Pulmonary artery endothelial cell (primary cell): ENCODE measurements around the gene CAMSAP2. TPM values are rescaled to one million over a fixed set of nuclear protein-coding genes. Genes with fewer than 3 reads are reported as not detected.

ENCODE experiments used
- DNase-seq: peaks from one replicate; pipeline ENCODE4 v3.0.0-alpha.2; 2011; ENCODE audit warnings: low read depth, low spot score
- total RNA-seq: library from RNA; depleted of rRNA; stranded (reverse); fragments of >200 nt; gene quantifications from 2 replicates; pipeline ENCODE4 v1.2.3, GENCODE V29; 2014

CAMSAP2 gene
- total RNA-seq, 1 donor from 2014 or later = 26.1 TPM

DNA sequence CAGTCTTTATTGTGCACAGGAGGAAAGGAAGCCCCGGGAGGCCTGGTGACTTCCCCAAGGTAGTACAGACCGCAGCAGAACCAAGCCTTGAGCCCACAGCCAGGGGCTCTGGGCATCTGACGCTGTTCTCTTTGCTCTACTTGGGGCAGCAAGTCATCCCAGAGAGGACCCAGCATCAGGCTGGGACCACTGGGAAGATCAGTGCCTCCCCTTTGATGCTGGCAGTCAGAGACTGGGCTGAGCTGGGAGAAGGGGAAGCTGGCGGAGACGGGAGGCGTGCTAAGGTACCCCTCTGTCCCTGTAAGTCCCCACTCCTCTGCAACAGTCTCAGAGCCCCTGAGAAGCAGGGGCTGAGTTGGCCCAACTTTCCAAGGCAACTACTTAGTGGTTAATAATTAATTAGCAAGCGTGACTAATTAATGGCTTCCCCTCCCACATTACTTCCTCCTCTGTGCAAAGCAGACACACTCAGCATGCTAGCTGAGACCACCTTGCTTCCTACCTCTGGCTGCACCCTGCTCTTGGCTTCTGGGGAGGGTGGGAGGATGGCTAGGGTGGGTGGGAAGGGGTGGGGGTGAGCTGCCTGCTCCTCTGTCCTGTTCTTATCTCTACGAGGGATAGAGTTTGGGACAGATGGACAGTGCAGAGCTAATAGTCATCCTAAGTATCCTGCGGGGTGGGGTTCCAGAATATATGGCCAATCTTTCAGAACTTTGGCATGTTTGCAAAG is 157.3 kb downstream of the CAMSAP2 start:
- no peak for DNase-seq

DNA sequence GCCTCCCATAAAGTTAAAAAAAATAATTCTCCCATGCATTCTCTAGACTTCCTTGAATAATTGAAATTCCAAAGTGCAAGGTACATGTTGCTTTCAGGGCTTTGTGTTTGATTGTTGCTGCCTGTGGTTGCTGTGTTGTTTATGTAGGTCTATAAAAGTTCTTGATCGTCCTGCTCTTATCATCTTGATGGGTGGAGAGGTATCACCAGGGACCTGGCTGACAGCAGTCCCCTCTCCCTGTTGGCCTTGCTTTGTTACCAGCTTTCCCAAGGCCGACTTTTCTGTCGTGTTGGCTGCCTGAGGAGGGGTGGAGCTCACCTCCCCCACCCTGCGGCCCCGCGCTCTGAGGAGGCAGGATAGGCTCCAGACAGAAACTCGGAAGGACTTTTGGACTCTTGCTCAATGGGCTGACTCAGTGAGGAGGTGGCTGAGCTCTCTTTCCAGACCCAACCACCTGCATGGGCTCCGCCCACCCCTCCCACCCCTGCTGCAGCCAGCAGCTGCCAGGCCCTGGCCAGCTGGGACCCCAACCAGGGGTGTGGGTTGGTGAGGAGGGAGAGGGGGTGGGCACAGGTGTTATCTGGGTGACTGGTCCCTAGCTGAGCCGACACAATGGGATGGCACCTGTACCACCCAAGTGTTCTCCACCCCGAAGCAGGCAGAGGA is 158.0 kb downstream of the CAMSAP2 start:
- no peak for DNase-seq

DNA sequence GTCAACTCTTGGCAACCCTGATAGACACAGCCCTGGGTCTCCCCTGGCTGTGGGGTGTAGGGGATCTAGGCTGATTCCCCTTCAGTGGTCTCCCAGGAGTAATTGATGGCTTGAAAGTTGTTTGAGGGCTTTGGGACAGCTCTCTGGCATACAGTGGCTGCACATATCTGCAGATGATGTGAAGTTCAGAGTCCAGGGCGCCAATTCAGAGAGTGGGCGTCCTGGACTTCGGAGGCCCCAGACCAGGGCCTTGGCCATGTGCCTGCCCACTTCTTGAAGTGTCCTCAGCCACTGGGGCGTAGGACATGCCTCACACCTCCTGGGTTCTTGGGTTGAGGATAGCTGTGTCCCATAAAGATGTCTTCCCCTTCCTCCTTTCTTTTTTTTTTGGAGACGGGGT is 158.6 kb downstream of the CAMSAP2 start:
- no peak for DNase-seq

GRCh38 chr1:200899015-200899386 is 160.3 kb downstream of the CAMSAP2 start:
- no peak for DNase-seq

GRCh38 chr1:200899451-200899915 is 160.8 kb downstream of the CAMSAP2 start:
- no peak for DNase-seq

GRCh38 chr1:200899954-200900867 is 161.5 kb downstream of the CAMSAP2 start:
- DNase-seq = no peak

DNA sequence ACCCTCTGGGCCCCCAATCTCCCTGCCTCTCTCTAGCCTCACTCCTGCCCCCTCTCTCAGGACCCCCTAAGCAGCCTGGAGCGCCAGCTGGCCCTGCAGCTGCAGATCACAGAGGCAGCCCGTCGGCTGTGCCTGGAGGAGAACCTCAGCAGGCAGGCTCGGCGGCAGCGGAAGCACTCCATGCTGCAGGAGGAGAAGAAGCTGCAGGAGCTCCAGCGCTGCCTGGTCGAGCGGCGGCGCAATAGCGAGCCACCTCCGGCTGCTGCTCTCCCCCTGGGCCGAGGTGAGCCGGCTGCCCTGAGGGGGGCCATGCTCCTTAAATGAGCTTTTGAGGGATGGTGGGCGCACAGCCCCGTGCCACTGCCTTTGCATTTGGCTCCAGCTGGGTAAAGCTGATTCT is 162.2 kb downstream of the CAMSAP2 start:
- no peak for DNase-seq

- no peak for DNase-seq
Observed at GRCh38 chr1:200901350-200901749, 162.7 kb downstream of the CAMSAP2 start.

- no peak for DNase-seq
Observed at GRCh38 chr1:200901796-200902444, 163.2 kb downstream of the CAMSAP2 start.

DNA sequence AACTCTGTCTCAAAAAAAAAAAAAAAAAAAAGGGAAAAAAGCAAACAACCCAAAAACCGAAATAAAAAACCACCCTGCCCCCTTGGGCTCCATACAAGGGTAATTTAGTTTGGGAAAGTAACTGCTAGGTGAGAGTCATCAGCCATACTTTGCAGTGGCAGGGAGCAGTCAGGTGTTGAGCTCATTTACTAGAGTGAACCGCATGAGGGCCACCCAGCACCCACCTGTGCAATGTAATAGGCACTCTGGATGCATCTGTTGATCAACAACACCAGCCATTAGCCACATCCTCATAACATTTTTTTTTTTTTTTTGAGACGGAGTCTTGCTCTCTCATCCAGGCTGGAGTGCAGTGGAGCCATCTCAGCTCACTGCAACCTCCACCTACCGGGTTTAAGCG is 165.1 kb downstream of the CAMSAP2 start:
- DNase-seq = no peak

DNA sequence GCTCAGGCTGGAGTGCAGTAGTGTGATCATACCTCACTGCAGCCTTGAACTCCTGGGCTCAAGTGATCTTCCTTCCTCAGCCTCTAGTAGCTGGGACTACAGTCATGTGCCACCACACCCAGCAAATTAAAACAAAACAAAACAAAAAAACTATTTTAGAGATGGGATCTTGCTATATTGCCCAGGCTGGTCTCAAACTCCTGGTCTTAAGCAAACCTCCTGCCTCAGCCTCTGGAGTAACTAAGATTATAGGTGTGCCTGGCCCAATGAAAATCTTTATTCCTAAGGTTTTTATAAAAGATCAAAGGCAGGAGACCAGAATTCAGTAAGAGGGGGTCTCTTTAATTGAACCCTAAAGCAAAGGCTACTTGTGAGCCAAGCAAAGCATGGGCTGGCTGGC is 166.1 kb downstream of the CAMSAP2 start:
- no peak for DNase-seq

DNA sequence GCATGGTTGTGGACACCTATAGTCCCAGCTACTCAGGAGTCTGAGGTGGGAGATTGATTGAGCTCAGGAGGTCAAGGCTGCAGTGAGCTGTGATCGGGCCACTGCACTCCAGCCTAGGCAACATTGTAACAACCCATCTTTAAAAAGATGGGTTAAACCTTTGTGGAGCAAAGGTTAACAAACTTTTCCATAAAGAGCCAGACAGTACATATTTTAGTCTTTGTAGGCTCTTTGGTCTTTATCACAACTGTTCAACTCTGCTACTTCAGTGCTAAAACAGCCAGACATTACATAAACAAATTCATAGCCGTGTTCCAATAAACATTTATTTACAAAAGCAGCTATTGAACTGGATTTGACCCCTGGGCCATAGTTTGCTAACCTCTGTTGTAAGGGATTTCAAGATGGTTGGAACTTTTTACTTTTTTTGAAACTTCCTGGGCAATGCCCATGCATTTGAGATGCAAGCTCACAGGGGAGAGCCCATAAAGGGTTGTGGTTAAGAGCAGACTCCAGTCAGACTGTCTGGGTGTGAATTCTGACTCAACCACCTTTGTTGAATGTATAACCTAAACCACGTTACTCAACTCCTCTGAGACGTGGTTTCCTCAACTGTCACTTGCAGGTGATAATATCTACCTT is 166.8 kb downstream of the CAMSAP2 start:
- no peak for DNase-seq

DNA sequence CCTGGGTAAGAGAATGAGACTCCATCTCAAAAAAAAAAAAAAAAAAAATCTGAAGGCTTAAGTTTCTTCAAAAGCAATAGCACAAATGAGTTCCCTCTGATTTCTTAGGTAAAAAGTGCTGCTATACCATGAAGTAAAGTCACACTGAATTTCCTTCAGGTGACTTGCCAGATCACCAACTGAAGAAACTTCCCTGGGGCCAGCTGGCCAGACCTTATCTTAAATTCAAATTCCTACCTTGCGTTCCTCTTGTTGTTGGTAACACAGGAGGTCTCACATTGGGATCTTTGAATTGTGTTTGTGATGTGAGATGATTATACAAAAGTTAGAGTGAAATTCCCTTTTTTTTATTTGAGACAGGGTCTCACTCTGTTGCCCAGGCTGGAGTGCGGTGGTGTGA is 167.8 kb downstream of the CAMSAP2 start:
- no peak for DNase-seq

GRCh38 chr1:200907611-200908097 is 169.0 kb downstream of the CAMSAP2 start:
- DNase-seq = no peak

- no peak for DNase-seq
Observed at GRCh38 chr1:200908191-200908868, 169.6 kb downstream of the CAMSAP2 start.

DNA sequence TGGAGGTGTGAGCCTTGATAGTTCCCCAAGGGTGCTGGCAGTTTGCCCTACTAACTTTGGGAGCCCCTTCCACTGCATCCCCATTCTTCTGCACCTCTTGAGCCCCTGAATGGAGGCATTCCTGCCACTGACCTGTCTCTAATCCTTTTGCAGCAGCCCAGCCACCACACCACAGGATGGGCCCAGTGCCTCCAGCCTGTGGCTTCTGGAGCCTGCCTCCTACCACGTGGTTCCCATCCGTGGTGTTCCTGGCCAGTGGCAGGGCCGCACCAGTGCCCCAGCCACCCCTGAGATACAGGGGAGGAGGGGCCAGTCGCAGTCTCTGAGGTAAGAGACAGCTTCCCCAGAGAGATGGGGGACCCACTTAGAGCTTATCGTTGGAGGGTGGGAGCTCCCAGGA is 170.4 kb downstream of the CAMSAP2 start:
- DNase-seq = no peak

DNA sequence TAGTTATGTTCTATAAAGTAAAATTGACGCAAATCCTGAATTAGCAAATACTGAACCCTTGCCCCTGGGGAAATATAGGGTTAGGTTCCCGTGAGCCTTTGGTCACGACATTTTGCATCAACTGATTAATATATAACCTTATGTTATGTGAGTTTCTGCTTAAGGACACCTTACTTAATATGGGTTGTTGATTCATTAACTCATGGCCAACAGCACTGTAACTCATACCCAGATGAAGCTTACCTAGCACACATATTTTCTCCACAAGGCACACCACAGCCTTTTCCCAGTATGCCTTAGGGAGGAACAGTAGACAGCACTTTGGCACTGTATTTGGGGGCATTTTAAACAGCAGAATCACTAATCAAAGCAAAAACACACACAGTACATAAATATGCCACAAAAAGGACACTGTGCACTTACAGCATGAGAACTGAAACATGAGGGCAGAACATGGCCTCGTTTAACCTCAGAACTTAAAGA is 171.1 kb downstream of the CAMSAP2 start:
- DNase-seq = no peak
